HG02759 (cell line): ENCODE measurements around the gene MTHFSD.
"Not testable (repeated sequence)": the region's sequence is repeated elsewhere in the genome, so short reads cannot be mapped to it uniquely, and the experiment has no call there.

Experiments used
- ATAC-seq: cut with Tn5 transposase; IDR thresholded peaks from one replicate; pipeline ENCODE4 v1.9.1; 2021; ENCODE audit warnings: mild to moderate bottlenecking, moderate library complexity; ENCODE audit not compliant: unreplicated experiment

MTHFSD gene

GRCh38 chr16:86554917-86555703 lies at the start of gene MTHFSD:
TSS of gene MTHFSD (minus strand) at chr16:86555235. CDS start at chr16:86555184, 51 bp downstream.
- peak; percentile 92 for ATAC-seq

GRCh38 chr16:86604436-86605193 lies 49.6 kb upstream of the MTHFSD start:
- no peak for ATAC-seq

- no peak for ATAC-seq
Observed at GRCh38 chr16:86602521-86602920, 47.5 kb upstream of the MTHFSD start.

GRCh38 chr16:86601356-86601755 lies 46.3 kb upstream of the MTHFSD start:
- ATAC-seq = no peak

- ATAC-seq = no peak
Observed at GRCh38 chr16:86598607-86599565, 43.9 kb upstream of the MTHFSD start.

DNA sequence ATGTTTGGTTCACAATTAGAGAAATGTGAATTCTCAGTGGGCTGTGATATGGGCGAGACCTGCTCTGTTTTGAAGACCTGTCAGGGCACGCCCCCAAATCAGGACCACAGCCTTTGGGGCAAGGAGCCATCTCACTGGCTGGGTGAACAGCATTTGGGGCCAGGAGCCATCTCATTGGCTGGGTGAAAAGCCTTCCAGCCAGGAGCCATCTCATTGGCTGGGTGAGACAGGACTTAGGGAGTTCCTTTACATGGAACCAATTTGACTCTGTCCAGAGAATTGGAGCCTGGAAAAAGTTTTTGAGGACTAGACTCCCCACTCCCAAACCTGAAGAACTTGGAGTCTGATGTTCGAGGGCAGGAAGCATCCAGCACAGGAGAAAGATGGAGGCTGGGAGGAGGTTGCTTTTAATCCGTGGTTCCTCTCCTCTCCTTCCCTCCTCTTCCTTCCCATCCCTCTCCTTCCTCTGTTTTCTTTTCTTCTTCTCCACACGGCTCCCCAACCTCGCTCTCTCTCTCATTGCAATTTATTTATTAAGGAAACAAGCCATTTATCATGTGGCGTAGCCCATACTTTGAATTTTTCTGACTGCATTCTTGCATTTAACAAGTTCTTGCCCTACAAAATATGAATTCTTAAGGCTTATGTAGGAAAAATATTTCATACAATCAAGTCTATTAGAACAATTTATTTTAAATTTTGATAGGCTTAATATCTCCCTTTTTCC lies 43.0 kb upstream of the MTHFSD start:
- ATAC-seq = no peak

- no peak for ATAC-seq
Observed at GRCh38 chr16:86597126-86597879, 42.3 kb upstream of the MTHFSD start.

DNA sequence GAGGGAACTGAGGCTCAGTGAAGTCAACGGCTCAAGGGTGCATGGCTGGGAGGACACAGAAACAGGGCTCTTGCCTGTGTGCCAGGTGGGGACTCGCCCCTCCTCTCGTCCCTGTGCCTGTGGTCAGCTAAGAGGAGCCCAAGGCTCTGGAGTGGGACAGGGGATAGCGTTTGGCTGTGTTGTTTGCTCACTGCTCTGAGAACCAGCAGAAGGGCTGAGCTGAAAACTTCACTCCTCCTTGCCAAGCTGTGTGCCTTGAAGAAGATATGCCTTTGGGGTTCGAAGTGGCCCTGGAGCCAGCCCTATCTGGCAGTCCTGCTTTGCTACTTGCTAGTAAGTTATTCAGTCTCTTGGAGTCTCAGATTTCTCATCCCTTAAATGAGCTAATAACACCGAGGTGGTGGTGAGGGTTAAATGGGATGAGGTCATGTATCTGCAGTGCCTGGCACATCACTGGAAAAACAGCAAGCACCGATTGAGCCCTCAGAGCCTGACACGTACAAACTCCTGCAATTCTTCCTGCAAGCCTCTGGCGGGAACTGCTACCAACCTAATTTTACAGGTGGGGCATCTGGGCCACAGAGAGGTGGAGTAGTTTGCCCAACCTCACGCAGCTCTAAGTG lies 41.1 kb upstream of the MTHFSD start:
- ATAC-seq = no peak

GRCh38 chr16:86594721-86595120 lies 39.7 kb upstream of the MTHFSD start:
- ATAC-seq = no peak

DNA sequence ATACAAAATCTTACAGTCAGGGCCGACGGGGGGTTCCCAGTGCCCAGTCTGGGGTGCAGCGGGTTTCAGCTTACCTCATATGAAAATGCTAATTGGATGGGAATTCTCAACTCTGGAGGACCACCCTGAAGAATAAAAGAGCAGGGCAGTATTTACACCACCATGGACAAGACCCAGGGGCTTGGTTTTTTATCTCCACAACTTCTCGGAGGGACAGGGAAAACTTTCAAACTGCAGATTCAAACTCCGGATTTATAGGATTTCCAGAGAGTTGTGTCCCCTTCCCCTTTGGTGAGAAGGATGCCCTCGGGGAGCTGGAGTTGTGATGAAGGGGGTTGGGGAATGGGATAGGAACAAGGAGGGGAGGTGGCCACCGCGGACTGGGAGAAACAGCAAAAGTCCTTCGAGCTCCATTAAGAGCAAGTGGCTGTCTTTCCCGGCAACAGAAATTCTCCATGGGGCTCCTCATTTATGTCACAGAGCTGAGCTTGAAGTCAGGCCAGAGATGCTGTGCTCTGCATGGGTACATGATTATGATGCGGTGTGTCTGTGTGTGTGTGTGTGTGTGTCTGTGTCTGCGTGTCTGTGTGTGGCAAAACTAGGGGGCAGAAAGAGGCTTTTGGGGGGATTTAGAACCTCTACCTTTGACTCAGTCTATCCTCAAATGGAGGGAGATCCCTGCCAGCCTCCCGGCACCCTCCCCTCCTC lies 39.0 kb upstream of the MTHFSD start:
- ATAC-seq = no peak

DNA sequence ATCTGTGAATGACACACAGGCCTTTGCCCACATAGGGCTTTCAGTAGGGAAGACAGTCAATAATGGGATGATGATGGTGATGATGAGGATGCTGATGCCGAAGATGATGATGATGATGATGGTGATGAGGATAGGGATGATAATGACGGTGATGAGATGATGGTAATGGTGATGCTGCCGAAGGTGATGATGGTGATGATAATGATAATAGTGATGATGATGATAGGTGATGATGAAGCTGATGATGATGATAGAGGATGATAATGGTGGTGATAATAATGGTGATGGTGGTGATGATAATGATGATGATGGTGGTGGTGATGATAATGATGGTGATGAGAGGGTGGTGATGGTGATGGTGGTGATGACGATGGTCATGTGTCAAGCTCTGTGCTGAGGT lies 36.2 kb upstream of the MTHFSD start:
- no peak for ATAC-seq

GRCh38 chr16:86590501-86591144 lies 35.6 kb upstream of the MTHFSD start:
- ATAC-seq = no peak

- ATAC-seq = not testable (repeated sequence)
Observed at GRCh38 chr16:86587955-86588354, 32.9 kb upstream of the MTHFSD start.

- no peak for ATAC-seq
Observed at GRCh38 chr16:86587487-86587886, 32.5 kb upstream of the MTHFSD start.

DNA sequence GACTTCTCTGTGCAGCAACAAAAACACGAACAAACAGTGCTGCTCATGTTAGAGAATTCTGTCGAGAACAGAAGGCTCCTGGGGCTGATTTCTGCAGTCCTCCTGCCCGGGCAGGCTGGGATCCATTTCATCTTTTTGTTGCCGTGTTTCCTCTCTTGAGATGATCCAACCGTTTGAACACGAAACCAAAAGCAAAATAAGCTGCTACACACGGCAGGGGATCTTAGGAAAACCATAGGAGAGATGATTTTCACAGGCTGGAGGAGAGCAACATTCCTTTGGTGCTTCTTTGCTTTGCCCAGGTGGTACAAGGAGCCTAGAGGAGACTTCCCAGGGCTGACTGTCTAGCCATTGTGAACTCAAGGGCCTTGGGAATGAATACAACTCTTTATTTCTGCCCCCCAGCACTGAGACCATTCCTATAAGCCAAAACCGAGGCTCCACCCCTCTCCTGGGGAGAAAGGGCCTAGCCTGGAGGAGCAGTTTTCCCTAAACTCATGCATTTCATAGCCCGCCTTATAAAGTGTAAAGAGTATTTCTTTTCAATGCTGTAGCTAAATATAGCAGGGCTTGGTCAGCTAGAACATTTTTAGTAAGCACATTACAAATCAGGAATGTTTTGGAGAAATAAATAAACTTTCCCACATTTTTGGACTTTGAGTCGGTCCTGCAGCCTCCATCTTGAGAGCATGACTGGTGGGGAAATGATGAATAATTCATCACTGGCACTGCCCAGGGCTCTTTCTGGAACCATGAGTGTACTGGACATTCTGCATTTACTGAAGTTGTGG lies 31.0 kb upstream of the MTHFSD start:
- no peak for ATAC-seq

DNA sequence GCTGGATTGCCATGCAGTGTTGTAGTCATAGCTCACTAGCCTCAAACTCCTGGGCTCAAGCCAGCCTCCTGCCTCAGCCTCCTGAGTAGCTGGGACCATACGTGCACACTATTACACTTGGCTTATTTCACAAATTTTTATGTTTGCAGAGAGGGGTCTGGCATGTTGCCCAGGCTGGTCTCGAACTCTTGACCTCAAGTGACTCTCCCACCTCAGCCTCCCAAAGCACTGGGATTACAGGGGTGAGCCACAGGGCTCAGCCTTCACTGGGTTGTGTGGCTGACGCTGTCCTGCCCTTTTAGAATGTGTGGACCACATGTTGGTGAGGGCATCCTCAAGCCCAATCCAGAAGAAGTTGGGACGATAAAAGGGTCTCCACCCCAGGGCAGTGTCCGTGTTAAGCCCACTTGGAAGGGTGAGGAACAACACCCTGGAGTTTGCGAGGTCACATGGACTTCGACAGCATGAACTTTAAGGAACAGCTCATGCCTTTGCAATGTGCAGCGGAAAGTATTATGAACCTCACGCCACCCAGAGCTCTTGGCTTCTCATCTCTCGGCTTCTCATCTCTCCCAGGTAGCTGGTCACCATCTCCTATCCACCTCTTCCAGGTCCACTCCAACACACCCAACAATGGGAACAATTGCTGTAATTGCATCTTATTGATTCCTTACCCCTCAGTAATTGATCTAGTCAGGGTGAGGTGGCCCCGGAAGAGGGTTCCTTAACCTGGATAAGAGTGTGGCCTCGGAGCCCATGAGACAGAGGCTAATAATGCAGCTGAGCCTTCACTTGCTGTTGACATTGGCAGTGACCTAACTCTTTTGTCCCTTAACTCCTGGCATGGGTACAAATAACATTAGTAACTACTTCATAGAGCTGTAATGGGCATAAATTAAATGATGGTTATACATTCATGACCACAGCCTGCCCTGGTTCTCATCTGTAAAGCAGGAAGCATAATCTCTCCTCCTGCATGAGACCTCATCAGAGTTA lies 30.0 kb upstream of the MTHFSD start:
- ATAC-seq = no peak
